ENCODE data around the gene MRPS11.

DNA sequence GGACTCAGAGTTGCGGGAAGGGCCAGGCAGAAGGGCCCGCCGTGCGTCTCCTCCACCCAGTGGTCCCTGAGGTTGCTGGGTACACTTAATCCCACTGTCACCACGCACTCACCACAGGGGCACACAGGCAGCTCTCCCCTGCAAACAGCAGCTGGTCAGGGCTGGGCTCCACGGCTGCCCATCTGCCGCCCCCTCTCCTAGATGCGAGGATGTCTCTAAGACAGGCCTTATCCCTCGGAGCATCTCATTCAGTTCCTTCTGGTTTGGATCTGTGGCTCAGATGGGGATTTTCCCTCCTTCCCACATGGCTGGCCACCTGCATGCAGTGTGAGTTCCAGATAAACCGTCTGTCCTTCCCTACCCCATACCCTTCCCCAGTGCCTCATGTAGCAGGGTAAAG lies 26.3 kb downstream of the MRPS11 start:
- no peak for TF ChIP-seq EZH2 (IDR thresholded peaks at IDR 0.05; ENCODE audit: borderline replicate concordance, low read depth, low read length, severe bottlenecking)
- TF ChIP-seq, protein P1, sequence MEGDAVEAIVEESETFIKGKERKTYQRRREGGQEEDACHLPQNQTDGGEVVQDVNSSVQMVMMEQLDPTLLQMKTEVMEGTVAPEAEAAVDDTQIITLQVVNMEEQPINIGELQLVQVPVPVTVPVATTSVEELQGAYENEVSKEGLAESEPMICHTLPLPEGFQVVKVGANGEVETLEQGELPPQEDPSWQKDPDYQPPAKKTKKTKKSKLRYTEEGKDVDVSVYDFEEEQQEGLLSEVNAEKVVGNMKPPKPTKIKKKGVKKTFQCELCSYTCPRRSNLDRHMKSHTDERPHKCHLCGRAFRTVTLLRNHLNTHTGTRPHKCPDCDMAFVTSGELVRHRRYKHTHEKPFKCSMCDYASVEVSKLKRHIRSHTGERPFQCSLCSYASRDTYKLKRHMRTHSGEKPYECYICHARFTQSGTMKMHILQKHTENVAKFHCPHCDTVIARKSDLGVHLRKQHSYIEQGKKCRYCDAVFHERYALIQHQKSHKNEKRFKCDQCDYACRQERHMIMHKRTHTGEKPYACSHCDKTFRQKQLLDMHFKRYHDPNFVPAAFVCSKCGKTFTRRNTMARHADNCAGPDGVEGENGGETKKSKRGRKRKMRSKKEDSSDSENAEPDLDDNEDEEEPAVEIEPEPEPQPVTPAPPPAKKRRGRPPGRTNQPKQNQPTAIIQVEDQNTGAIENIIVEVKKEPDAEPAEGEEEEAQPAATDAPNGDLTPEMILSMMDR (IDR thresholded peaks at IDR 0.05; ENCODE audit: borderline replicate concordance, extremely low read depth, low read length, poor library complexity, severe bottlenecking), result no peak

All from DND-41 (cell line).